Cerebellar nuclear complex (tissue), 1 donor: Measurements from ENCODE around the gene EFTUD2.
A peak's percentile ranks its signal among the peaks of the same experiment; 100 is the strongest.
"Not testable (repeated sequence)": the region's sequence is repeated elsewhere in the genome, so short reads cannot be mapped to it uniquely, and the experiment has no call there.

Experiments
- DNase-seq, 2 experiments: peaks; one replicate each; lab custom pipeline; 2025; lab: John Stamatoyannopoulos, UW

Gene EFTUD2

DNA sequence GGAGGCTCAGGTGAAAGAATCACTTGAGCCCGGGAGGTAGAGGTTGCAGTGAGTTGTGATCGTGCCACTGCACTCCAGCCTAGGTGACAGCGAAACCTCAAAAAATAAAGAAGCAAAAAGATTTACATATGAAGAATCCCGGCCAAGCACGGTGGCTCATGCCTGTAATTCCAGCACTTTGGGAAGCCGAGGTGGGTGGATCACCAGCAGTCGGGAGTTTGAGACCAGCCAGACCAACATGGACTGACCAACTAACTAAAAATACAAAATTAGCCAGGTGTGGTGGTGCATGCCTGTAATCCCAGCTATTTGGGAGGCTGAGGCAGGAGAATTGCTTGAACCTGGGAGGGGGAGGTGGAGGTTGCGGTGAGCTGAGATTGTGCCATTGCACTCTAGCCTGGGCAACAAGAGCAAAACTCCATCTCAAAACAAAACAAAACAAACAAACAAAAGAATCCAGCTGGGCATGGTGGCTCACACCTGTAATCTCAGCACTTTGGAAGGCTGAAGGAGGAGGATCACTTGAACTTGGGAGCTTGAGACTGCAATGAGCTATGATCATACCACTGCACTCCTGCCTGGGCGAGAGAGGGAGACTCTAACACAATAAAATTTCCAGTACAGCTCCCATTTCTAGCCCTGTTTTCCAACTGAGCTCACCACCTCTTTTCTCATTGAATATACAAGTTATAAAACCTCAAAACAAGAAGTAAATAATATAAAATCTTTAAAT is 90.4 kb downstream of the EFTUD2 start:
- not testable (repeated sequence) for DNase-seq

DNA sequence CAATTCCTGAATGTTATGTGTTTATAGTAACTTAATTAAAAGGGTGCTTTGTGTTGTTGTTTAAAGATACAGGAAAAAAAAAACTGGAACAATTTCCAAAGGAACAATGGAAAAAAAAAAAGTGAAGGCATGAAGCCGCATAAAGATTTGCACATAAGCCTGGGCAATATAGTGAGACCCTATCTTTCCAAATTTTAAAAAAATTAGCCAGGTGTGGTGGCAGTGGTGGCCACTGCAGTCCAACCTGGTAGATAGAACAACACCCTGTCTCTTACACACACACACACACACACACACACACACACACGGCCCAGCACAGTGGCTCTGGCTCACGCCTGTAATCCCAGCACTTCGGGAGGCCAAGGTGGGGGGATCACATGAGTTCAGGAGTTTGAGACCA is 91.1 kb downstream of the EFTUD2 start:
- no peak for DNase-seq

- no peak for DNase-seq
Measured at GRCh38 chr17:44807817-44808155, 91.5 kb downstream of the EFTUD2 start.

DNA sequence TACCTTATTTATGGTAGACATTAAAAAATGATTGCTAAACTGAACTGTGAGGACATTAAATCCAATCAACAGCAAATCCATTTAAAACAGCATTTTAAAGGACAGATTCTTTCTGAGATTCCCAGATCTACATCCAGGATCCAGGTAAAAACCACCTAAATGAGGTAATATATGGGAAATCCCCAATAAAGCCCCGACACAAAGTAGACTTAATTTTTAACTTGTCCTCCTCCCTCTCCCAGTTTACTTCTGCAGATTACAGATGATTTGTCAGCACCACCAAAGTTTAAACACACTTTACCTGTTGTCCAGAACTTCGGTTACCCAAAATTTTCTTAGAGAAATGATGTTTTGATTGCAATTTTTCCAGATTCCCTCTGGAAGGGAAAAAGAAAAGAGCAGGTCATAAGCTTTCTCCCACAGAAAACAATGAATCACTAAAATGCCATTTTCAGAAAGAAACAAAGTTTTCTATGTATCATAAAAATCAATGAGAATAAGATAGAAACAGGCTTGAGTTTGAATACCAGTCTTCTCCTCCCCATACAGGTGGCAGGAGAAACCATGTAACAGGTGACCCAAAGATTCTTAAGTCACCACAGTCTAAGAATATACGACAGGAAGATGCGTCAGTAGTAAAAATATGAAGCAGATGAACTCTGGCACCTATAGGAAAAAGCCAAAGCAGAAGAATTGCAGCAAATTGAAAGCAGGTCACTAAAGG is 92.0 kb downstream of the EFTUD2 start:
- DNase-seq, result no peak

- peak in 1 of 2 experiments; percentile 49 for DNase-seq
Measured at GRCh38 chr17:44804302-44805089, 94.7 kb downstream of the EFTUD2 start.

DNA sequence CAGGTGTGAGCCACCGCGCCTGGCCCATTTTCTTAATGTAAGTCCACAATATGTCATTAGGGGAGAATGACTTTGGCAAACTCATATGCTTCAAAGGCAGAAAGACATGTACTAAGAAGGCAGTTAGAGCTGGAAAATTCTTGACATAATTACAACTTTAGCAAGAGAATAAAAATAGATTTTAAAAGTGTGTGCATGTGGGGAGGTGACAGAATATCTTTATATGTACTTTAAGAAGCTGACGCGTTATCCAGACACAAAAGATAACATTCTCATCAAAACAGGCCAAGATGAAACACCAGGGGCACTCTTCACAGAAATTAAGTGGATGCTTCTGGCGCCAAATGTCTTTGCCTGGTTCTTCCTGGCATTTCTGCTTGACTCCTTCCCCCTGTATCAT is 97.4 kb downstream of the EFTUD2 start:
- no peak for DNase-seq
